NCI-H1417 (cell line): Measurements from ENCODE around the gene EID1.
"Not testable (repeated sequence)": the region's sequence is repeated elsewhere in the genome, so short reads cannot be mapped to it uniquely, and the experiment has no call there.

Experiments
- DNase-seq, 3 experiments: peaks; one replicate each; lab custom pipeline; 2025; lab: John Stamatoyannopoulos, UW

Gene EID1, protein sequence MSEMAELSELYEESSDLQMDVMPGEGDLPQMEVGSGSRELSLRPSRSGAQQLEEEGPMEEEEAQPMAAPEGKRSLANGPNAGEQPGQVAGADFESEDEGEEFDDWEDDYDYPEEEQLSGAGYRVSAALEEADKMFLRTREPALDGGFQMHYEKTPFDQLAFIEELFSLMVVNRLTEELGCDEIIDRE

DNA sequence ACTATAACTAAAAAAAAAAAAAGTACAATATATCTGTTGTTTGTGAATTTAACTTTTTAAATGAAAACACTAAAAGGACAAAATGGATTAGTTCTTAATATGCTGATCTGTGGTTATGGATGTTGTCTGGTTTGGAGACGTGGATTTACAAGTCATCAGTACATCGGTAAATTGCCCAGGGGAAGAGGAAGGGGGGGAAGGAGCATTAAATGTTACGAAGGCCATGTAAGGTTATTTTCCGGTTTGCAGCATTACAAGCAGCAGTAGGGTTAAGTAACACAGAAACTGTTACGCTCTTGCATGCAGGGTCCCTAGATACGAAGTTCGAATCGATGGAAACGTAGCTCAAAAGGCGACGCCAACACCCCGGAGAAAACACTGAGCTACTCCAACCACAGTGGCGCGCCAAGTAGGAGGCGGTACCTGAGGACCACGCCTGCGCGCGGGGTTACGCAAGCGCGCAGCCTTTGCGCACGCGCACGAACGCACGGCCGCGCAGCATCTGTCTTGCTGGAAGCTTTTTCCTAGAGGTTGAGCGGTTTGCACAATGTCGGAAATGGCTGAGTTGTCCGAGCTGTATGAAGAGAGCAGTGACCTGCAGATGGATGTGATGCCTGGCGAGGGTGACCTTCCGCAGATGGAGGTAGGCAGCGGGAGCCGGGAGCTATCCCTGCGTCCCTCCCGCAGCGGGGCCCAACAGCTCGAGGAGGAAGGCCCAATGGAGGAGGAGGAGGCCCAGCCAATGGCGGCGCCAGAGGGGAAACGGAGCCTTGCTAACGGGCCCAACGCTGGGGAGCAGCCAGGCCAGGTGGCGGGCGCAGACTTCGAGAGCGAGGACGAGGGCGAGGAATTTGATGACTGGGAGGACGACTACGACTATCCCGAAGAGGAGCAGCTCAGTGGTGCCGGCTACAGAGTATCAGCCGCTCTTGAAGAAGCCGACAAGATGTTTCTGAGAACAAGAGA is at the start of gene EID1:
EID1 (plus strand) TSS at position 505 of the 966 bp plus-strand sequence; CDS start at position 548, 43 bp downstream.
- DNase-seq: peak; percentile 86 to 94 (median 90)

DNA sequence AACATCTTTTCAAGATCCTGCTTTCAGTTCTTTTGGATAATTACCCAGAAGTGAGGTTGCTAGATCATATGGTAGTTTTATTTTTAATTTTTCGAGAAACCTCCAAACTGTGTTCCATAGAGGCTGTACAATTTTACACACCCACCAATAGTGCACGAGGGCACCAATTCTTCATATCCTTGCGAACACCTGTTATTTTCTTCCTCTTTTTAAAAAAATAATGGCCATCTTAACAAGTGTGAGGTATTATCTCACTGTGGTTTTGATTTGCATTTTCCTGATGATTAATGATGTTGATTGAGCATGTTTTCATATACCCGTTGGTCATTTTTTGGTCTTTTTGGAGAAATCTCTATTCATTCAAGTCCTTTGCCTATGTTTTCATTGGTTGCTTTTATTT is 49.5 kb upstream of the EID1 start:
- DNase-seq: no peak

DNA sequence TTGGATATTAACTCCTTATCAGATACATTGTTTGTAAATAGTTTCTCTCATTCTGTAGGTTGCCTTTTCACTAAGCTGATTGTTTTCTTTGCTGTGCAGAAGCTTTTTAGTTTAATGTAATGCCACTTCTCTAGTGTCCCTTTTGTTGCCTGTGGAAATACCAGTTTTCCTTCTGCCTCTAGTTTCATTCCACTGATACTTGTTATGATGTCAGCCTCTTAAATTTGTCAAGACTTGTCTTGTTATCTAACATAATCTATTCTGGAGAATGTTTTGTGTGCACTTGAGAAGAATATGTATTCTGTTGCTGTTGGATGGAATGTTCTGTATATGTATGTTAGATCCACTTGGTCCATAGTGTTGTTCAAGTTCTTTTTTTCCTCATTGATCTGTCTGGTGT is 49.0 kb upstream of the EID1 start:
- DNase-seq: no peak

DNA sequence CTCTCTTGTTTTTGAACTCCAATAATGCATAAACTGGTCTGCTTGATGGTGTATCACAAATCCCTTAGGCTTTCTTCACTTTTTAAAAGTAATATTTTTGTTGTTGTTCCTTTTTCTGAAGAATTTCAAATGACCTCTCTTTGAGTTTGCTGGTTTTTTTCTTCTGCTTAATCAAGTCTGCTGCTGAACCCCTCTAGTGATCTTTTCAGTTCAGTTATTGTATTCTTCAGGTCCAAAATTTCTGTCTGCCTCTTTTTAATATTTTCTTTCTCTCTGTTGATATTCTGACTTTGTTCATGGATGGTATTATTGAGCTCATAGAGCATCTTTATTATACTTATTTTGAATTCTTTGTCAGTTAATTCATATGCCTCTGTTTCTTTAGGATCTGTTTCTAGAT is 45.3 kb upstream of the EID1 start:
- no peak for DNase-seq

DNA sequence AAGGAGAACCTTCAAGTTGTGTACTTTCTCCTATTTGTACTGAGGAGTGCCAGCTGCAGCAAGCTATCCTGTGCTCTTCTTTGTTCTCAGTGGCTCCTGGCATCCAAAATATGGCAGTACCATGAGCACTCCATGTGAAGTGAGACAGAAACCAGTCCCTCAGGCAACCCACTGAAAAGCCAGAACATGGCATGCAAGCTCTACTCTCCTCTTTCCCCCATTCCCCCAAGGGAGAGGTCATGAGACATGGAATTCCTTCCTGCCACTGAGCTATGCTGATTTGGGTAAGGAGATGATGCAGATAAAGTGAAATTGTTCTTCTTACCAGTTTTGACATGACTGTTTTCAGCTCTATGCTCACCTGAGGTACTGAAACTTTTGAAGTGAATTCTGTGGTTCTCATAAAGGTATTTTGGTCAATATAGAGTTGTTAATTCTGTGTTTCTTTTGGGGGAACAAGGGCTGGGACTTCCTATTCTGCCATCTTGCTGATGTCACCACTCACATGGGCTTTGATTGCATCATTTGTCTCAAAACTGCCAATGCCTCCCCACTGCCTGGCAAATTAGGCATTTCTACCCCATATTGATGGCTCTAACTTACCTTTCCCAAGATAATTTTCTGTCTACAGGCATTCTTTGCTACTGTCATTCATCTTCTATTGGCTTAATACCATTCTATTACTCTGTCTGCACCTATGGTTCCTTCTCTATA is 44.3 kb upstream of the EID1 start:
- DNase-seq: no peak

DNA sequence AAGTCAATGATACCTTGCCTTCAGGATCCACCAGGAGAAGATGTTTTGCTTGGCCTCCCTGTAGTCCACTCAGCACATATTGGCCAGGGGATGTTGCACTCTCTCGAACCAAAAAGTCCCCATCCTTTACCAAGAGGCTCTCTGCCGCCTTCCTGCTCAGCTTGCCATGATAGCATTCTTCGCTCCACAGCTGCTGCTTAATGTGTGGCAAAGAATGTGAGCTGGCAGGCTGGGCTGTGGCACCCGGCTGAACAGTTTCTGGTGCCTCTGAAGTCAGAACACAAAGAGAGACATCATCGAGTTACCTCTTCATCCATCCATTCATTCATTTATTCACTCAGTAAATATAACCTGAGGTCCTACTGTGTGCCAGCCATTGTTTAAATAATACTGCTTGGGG is 43.2 kb upstream of the EID1 start:
- DNase-seq: no peak

DNA sequence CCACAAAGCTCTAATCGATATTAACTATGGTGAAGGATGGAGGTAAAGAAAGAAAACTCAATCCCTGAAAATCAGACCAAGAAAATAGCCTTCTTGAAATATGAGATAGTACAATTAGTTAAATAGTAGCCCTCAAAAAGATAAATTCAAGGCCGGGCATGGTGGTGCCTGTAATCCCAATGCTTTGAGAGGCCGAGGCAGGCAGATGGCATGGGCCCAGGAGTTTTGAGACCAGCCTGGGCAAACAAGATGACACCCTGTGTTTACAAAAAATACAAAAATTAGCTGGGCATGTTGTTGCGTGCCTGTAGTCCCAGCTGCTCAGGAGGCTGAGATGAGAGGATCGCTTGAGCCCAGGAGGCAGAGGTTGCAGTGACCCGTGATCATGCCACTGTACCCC is 35.4 kb upstream of the EID1 start:
- DNase-seq: no peak

DNA sequence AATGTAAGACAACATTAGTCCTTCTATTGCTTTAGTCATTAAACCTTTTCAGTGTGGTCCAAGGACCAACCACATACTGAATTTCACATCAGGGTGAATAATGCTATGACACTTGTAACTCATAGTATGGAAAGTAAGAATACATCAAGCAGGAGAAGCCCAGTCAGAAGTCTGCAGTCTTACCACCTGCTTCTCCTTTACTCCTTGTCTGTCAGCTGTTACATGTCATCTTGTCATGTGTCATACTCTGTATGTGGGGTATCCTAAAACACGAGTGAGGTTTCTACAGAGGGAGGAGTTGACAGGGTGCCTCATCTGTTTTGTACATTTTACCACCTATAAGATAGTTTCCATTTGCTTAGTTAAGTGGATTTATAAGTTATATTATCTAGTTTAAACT is 32.8 kb upstream of the EID1 start:
- no peak for DNase-seq

DNA sequence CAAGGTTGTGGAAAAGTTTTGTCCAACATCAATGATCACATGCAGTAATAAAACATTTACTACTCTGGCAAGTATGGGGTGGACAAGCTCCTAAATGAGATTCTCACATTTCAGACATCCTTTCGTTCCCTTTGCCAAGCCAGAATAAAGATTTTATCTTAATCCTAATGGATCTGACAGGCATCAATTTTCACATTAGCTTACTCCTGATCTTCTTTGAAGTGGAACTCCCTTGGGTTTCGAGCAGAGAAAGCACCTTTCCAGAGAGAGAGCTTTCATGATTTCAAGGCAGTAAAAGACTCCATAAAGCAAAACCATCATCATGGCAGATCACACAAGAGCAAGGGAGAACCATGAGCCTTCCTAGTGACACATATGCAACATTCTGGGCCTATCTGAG is 27.3 kb upstream of the EID1 start:
- no peak for DNase-seq

DNA sequence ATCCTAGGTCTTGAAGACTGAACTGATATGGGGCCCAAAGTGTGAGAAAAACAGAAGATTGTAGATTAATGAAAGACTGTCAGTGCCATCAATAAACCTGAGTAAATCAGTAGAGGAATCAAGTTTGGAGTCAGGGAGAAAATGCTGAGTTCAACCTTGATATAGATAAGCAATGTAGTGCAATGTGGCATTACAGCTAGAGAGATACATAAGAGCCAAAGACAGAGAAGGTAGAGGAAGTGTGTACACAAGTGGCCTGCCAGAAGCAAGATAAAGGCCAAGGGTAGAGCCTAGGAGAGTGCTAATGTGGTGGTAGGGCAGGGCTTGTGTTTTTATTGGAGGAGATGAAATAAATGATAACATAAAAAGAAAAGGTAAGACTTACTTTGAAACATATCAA is 26.0 kb upstream of the EID1 start:
- DNase-seq: no peak

DNA sequence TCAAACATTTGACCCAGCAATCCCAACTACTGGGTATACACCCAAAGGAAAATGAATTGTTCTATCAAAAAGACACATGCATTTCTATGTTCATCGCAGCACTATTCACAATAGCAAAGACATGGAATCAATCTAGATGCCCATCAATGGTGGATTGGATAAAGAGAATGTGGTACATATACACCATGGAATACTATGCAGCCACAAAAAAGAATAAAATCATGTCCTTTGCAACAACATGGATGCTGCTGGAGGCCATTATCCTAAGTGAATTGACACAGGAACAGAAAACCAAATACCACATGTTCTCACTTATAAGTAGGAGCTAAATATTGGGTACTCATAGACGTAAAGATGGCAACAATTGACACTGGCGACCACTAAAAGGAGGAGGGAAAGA is 23.5 kb upstream of the EID1 start:
- DNase-seq: not testable (repeated sequence)

DNA sequence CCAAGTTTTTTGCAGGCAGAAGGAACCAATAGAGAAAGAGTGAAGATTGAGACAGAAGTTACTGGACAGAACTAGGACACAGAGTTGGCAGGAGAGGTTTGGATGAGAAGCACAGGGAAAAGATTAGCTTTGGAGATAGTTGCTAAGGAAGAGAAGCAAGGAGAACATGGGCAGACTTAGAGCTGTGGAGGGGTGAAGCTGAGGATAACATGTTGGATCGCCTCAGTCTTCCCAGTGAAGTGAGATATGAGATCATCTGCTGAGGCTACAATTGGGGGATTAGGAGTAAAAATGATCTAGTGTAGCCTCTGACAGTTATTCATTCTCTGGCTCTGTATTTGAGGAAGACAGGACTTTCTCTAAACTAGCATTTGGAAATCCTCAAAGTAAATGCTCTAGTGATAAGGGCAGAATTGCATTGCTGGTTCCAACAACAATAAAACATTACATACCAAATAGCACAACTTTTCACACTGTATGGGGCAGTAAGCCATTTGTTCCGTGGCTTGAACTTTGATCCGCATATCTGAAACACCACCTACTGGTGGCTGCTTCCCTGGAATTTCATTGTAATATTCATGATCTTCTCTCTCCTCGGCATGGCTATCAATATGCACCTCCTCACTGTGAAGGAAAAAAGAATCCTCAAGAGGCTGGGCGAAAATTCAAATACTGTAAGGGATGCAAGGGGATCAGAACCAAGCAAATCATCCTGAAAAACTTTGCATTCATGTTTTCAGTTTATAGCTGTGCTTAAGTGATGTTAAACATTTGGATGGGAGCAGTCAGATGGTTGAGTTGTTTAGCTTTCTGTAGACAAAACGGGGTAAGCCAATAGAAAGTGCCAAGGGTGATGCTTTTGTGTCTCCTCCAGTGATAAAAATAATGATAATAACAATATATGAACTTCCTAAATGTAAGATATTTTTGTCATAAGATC is 22.2 kb upstream of the EID1 start:
- peak in 2 of 3 experiments; percentile 17 to 32 for DNase-seq

DNA sequence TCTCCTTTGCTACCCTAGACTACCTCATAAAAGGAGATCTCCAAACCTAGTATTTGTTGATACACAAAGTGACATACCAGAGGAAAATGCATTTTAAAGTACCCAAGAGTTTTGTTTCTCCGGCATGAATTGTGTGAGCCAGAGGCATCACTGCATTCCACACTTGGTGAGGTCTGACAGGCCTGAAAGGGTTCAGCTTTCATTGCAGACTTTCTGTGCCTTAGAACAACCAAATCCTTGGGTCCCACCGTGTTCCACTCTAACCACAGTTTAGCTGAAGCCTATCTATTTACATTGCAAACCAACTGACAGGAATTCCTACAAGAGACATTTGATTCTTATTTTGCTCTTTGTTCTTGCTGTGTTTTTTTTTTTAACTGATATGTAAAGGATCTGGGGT is 21.0 kb upstream of the EID1 start:
- DNase-seq: no peak

DNA sequence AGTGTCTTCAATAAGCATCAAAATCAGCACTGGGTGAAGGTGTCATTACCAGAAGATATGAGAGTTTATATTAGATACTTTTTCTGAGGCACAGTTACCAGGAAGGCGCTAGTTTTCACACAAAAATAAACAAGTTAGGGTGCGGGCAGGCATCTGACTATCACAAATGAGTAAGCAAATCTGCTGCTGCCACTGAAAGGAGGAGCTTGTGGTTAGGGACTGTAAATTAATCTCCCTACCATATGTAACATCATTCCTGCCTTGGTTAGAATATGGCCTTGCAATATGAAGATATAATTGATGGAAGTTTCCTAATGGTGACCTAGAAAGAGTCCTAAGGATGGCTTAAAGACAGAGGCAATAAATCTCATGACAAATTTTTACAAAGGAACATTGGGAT is 19.5 kb upstream of the EID1 start:
- no peak for DNase-seq

DNA sequence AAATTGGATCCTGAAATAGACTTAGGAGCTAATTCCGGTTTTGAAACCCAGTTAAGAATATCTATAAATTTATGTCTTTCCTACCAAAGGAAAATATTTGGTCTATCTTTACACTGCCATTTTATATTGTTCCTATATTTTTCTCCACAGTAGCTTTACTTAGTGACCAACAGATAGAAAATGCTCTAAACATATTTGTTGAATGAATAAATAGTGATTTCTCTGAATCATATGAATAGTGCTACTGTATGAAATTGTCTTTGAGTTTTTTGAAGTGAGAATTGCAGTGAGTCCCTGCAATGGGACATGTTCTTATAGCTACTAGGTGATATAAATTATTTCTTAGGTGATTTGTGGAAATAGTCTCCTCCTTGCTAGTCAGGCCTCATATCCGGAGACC is 18.5 kb upstream of the EID1 start:
- DNase-seq: no peak

DNA sequence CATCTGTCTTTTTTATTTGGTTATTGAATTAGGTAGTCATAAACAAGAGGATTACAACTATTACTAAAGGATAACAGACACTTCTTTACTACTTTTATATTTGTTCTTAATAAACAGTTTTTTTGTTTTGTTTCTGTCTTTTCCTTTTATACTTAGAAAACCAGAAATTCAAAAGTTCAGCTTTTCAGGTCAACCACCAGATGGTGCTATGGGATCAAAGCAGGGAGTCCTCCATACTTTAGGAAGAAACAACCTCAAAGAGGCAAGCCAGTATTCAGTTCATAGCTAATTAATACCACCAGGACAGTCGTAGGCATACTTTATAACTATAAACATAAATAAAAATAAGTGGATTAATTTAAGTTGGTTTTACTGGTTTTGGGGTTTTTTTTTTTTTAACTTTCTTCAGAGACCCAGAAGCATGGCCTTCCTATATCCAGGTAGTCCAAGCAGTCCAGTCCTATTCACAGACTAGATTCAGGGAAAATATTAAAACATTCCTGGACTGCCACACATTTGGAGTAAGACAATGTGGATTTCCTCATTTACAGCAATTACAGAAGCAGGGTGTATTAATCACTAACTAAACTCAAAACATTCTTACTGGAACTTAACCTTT is 16.0 kb upstream of the EID1 start:
- peak in 2 of 3 experiments; percentile 39 to 67 for DNase-seq

DNA sequence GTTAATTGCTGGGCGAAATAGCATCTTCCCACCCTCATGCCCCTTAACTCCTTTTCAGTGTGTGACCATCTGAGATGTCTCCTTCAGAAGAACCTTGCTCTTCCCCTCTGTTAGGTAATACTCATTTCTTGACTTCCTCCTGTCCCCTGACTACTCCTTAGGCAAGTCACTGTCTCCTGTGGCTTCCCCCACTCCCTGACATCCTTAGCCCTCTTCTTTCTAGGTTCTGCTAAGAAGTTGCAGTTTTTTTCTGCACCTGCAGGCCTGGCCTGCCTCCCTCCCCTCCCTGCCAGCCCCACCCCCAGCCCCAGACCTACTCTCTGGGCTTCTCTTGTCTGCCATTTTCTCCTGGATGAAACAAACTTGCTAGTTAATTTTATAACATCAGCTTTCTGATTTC is 15.2 kb upstream of the EID1 start:
- no peak for DNase-seq

DNA sequence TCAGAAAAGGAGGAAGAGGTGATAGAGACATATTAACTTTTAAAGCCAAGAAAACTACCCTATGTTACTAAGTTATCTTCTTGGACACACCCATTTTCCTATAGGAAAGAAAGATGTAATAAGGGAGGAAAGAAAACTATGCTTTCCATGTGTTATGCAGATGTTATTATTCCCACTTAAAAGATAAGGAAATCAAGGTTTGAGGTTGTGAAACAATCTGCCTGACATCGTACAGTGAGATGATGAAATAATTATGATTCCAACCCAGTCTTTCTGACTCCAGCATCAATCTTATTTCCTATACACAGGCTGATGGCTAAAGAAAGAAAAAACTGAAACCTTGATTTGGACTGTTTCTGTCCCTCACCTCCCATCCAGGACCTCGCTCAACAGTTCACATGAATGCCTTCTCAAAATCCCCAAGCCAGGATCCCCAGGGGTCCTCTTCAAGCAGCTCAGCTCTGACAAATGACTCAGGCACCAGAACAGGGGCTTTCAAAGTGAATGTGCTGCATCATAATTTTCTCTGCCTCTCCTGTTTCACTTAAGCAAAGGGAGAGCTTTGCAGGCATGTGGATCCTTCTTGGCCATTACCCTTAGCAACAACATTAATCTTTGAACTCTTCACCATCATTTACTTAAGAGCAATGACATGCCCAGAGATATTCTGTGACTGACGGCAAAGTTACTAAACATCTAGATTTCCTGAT is 12.4 kb upstream of the EID1 start:
- peak in 2 of 3 experiments; percentile 1 to 8 for DNase-seq

DNA sequence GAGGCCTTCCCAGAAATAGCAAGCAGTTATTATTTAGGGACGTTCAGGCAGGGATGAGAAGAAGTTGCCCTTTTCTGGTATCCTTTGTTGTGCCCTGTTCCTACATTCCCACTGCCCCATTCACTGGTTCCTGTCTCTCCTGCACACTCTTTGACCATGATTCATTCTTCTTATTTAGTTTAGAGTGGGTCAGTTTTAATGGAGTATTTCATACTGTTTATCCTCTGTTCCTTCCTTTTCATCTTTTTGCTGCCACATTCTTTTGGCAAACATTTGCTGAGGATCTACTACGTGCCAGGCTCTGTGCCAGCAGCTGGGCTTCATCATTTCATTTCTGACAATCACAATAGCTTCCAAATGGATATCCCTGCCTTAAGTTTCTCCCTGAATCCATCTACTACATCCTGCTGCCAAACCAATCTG is 11.8 kb upstream of the EID1 start:
- DNase-seq: no peak

DNA sequence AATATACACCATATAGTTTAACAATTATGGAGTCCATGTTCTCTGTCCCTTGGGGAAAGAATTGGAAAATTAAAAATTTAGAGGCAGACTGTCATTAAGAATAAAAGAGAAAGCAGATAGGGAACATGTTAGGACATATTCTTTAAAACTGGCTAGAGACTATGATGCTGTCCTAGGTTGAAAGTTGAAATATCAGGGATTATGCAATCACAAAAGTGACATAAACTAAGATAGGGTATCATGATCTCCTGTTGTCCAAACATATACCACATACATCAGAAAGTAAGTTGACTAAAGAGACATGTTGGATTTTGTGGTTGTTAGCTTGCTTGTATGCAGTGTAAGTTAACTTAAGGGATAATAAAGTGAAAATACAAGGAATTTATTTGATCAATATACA is 9.9 kb upstream of the EID1 start:
- no peak for DNase-seq

DNA sequence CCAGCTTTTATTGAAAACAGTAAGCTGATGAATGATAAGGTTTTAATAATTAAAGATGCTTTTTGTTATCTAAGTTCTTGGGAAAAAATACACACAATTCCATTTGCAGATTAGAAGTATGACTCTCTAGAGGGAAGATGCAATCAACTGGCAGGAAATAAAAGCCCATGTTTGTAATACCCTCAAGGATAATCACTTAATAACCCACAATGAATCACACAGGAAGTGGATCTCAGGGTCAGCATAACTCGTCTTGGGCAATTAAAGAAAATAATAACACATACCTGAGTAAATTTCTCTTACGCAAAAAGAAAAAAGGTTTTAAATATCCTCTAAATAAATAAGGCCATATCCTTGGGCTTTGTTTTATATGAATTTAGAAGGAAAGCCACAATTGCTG is 9.4 kb upstream of the EID1 start:
- DNase-seq: peak in 1 of 3 experiments; percentile 59
